Glomerular visceral epithelial cell (primary cell): ENCODE measurements around the gene EN2.
"Not testable (repeated sequence)": the region's sequence is repeated elsewhere in the genome, so short reads cannot be mapped to it uniquely, and the experiment has no call there.

Source experiments
- DNase-seq: peaks from one replicate; pipeline ENCODE4 v3.0.0-alpha.2; 2016; ENCODE audit errors: extremely low spot score

EN2 gene

GRCh38 chr7:155425887-155426286 is 32.0 kb upstream of the EN2 start:
- no peak for DNase-seq

- DNase-seq = peak; percentile 56
Measured at GRCh38 chr7:155426543-155427410, 31.2 kb upstream of the EN2 start.

GRCh38 chr7:155427411-155428038 is 30.4 kb upstream of the EN2 start:
- no peak for DNase-seq

- no peak for DNase-seq
Measured at GRCh38 chr7:155428171-155428834, 29.6 kb upstream of the EN2 start.

DNA sequence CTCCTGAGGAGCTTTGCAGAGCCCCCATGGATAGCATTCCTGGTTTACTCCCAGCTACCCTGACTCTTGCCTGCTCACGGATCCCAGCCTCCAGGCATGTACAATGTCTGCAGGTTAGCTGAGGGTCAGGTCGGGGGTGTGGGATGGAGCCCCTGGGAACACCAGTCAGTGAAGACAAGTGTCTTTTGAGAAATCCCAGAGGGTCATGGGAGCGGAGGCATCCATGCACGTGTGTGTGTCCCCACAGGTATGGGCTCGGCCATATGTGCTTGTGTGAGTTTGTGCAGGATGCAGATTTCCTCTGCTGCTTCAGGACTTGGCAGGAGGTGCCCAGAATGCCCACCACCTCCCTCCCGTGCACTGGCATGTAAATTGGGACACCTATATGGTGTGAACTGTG is 28.3 kb upstream of the EN2 start:
- DNase-seq = no peak

GRCh38 chr7:155430606-155431005 is 27.3 kb upstream of the EN2 start:
- no peak for DNase-seq

GRCh38 chr7:155431231-155431630 is 26.7 kb upstream of the EN2 start:
- no peak for DNase-seq

DNA sequence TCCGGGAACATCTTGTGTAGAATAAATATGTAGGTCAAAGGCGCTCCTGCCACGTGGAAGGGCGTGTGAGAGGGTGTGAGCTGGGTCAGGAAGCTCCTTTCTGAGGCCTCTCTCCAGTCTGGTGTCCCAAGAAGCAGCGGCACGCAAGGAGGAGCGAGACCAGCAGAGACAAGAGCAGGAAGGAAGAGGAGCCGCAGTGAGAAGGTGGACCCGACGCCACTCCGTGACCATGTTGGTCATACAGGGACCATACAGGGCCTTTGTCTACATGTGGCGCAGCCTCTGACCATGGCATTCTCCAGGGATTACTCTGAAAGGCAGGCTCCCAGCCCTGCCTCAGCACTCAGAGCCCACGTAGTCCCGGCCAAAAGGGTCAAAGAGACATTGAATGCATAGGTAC is 26.2 kb upstream of the EN2 start:
- no peak for DNase-seq

DNA sequence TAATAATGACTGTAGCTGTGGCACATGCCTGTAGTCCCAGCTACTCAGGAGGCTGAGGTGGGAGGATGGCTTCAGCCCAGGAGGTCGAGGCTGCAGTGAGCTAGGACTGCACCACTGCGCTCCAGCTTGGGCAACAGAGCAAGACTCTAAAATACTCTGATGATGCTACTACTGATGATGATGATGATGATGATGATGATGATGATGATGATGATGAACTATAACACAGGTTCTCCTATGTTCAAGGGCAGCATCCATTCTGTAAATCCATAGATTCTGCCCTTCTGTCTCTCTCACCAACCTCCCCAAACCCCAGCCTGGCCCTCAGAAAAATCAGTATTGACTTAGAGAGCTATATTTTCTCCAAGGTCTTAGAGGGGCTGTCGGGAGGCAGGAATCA is 22.8 kb upstream of the EN2 start:
- no peak for DNase-seq

- no peak for DNase-seq
Measured at GRCh38 chr7:155437836-155438235, 20.1 kb upstream of the EN2 start.

DNA sequence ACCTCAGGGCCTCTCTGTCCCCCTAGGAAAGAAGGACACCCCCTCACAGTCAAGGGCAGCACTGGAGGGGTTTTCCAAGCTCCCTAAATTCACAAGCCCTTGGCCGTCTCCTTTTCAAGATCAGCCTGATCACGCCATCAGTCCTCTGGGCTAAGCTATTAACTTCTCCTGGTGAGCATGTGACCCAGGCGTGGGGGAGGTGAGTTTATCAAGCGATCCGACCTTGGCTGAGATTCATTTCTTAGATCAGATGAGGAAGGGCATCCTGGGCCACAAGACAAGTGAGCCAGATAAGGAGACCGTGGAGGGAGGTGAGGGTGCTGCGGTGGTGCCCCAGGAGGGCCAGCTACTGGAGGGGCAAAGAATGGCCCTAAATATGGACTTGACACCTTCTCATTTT is 19.2 kb upstream of the EN2 start:
- no peak for DNase-seq

DNA sequence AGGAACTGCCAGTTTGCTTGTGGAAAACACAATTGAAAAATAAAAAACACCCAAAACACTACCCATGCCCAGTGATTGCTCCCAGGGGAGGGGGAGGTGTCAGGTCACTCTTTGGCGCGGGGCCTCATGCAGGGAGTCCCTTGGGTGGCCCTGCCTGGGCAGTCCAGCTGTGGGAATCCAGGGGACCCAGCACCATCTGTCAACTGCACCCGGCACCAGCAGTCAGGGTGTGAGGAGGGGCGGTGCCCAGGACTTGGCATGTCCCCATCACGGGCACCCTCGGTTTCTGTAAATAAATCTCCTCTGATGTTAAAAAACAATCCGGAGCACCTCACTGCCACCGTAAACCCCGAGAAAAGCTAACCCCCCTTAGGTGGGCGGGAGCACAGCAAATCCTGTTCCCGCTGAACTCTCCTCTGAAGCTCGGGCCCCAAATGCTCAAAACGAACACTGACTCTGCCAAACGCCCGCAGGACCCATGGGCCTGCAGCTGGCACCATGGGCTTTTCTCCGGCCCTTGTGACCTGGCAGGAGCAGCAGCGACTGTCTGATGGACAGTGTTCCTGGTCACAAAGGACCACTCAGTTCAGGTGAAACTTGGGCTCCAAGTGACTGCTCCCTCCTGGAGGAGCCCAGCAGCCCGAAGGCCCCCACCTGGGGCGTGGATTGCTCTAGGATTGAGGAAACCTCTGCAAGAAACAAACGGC is 18.5 kb upstream of the EN2 start:
- no peak for DNase-seq

GRCh38 chr7:155440018-155440410 is 17.9 kb upstream of the EN2 start:
- DNase-seq = no peak

DNA sequence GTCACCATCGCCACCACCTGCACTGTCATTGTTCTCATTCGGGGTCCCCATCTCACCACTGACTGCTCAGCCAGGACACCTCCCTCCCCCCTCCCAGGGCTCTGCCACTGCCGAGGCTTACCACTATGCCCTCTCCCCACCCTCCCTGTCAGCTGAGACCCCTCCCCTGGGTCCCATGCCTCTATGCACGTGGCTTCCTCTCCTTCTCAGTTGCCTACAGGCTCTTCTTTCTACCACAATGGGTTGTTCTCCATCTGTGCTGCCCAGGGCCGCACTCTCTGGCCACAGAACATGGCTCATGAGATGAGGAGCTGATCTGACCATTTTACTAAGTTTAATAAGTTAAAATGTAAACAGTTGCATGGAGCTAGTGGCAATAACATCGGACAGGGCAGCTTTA is 16.1 kb upstream of the EN2 start:
- no peak for DNase-seq

- DNase-seq = no peak
Measured at GRCh38 chr7:155444746-155445145, 13.2 kb upstream of the EN2 start.

- not testable (repeated sequence) for DNase-seq
Measured at GRCh38 chr7:155445606-155446005, 12.3 kb upstream of the EN2 start.

DNA sequence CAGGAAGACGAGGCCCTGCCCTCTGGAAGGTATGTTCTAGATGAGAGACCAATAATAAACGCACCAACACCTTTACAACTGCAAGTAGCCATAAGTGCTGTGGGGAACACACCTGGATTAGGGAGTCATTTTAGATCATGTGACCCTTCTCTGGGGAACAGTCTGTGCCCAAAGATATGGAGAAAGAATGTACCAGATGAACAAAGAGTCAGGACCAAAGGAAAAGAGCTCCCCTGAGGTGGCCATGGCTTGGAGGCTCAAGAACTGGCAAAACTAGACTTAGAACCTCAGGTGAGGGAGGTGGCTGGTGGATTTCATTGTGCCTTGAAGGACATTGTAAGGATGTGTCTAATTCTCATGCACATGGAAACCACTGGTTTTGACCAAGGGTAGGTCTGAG is 10.3 kb upstream of the EN2 start:
- DNase-seq = no peak

DNA sequence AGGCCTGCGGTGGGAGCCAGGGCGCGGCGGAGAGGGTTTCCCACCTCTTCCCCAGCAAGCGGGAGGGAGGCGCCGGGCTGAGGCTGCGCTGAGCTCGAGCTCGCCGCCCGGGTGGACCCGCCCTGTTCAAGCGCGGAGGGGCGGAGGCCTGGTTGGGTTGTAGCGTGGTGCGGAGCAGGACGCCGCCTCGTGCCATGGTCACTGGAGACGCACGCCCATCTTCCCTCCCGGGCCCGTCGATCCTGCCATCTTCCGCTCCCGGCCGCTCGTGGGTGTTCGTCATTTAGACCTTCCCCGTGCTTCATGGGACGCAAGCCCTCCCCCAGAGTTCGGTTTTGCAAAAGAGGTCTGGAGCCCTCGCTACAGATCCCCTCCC is 9.3 kb upstream of the EN2 start:
- no peak for DNase-seq

DNA sequence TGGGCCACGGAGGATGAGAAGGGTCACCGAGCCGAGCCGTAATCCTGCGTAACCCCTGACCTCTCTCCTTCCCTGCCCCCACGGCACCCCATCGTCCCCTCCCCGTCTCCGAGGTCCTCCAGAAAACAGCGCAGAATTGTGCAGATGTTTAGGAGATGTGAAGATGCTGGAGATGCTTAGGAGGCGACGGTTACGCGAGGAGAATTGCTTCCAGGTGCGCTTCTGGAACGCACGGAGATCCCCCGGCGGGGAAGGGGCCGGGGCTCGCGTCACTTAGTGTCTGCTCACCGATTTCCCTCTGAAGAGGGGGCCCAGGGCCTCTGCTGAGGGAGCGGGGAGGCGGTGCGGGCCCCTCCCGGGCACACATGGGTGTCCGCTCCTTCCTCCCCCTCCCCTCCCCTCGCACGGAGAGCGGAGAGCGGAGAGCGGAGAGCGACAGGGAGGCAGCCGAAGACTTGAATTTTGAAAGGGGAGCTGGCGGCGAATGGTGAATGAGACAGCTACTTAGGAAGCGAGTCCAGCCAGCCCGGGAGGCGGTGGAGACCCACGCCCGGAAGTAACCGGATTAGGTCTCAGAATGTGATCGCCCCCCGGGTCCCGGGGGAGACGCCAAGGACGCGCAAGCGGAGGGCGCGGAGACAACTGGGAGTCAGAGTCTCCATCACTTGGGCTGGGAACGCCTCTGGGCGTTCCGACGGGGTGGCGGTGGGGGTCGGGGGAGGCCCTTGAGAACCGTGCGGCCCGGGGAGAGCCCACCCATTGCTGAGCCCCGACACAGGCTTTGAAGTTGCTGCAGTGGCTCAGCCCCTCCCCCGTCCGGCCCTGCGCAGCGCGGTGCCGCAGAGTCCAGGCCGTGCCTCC is 8.7 kb upstream of the EN2 start:
- DNase-seq = no peak

GRCh38 chr7:155449869-155450557 is 7.9 kb upstream of the EN2 start:
- DNase-seq = no peak

DNA sequence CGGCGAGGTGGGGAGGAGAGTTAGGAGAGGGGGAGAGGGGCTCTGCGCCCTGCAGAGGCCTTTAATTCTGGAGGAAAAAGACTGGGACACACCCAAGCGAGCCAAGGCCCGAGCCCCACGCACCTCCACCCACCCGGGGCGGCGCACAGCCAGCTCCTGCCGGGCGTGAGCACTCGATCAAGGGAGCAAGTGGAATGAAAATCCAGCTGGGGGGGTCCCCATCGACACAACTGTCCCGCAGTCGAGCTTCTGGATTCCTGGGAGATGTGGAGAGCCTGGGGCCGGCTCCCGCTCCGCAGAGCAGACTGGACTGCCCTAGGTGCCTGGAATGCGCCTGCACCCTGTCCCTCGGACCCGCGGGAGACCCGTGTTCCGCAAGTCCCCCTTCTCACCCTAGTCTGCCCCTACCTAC is 7.4 kb upstream of the EN2 start:
- DNase-seq = no peak
